ENCODE measurements around the gene CPA1.

The CPA1 gene

DNA sequence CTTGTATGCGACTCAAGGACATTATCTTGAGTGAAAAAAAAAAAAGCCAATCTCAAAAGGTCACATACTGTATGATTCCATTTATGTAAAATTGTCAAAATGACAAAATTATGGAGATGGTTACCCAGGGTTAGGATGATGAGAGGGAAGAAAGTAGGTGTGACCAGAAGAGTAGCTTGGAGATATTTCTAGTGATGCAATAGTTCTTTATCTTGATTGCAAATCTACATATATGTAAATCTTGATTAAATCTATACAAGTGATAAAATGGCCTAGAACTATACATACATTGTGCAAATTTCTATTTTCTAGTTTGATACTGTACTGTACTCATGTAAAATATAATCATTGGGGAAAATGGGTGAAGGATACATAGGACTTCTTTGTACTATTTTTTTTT is 56.0 kb downstream of the CPA1 start:
- Histone ChIP-seq H3K27ac (ENCODE audit: low read length) (no peak overlapping the region), H3K4me2 (ENCODE audit: insufficient read depth, low read length) (no peak overlapping the region), H3K4me1 (ENCODE audit: insufficient read depth, low read length) (peaks cover 31% of the 10 kb centered on the region), H3K4me3 (ENCODE audit: low read depth in 1 of 2, low read length in 2 of 2) (no peak overlapping the region), H3K79me2 (ENCODE audit: insufficient read depth, low read length) (peaks cover 8% of the 10 kb centered on the region; the same call in 1 of the 2 replicates), H3K36me3 (ENCODE audit: insufficient read depth, low read length) (no peaks in the 10 kb centered on the region), H3K9me3 (ENCODE audit: insufficient read depth, low read length, severe bottlenecking) (no peaks in the 10 kb centered on the region), H3K27me3 (ENCODE audit: insufficient read depth, low read length, poor library complexity) (no peaks in the 10 kb centered on the region), H2AFZ (ENCODE audit: low read depth, low read length) (no peak overlapping the region), H3K9ac (ENCODE audit: low read depth, low read length) (no peak overlapping the region), H4K20me1 (ENCODE audit: insufficient read depth, low read length) (no peaks in the 10 kb centered on the region)
- DNase-seq = no peak
- no peak for TF ChIP-seq EZH2 (IDR thresholded peaks at IDR 0.05; ENCODE audit: borderline replicate concordance, low read depth, low read length, severe bottlenecking)
- TF ChIP-seq, protein P1, sequence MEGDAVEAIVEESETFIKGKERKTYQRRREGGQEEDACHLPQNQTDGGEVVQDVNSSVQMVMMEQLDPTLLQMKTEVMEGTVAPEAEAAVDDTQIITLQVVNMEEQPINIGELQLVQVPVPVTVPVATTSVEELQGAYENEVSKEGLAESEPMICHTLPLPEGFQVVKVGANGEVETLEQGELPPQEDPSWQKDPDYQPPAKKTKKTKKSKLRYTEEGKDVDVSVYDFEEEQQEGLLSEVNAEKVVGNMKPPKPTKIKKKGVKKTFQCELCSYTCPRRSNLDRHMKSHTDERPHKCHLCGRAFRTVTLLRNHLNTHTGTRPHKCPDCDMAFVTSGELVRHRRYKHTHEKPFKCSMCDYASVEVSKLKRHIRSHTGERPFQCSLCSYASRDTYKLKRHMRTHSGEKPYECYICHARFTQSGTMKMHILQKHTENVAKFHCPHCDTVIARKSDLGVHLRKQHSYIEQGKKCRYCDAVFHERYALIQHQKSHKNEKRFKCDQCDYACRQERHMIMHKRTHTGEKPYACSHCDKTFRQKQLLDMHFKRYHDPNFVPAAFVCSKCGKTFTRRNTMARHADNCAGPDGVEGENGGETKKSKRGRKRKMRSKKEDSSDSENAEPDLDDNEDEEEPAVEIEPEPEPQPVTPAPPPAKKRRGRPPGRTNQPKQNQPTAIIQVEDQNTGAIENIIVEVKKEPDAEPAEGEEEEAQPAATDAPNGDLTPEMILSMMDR (IDR thresholded peaks at IDR 0.05; ENCODE audit: borderline replicate concordance, extremely low read depth, low read length, poor library complexity, severe bottlenecking) = no peak
- ATAC-seq (ENCODE audit: insufficient read depth, low read depth) = no peak
